Fibroblast of pulmonary artery (primary cell): ENCODE data around the gene FGF2.
"Not testable (repeated sequence)": the region's sequence is repeated elsewhere in the genome, so short reads cannot be mapped to it uniquely, and the experiment has no call there.

Experiments used
- DNase-seq: peaks from one replicate; pipeline ENCODE4 v3.0.0-alpha.2; 2010; ENCODE audit warnings: low read depth
- H3K4me3 ChIP-seq: replicated peaks from 2 replicates; pipeline ENCODE4 v1.5.1; 2011; ENCODE audit warnings: low read depth, mild to moderate bottlenecking, control low read depth, low read length, moderate library complexity
- CTCF ChIP-seq: IDR thresholded peaks from 2 replicates; pipeline ENCODE4 v1.5.1; 2011; ENCODE audit warnings: mild to moderate bottlenecking, control low read depth, low read length, inconsistent platforms; ENCODE audit errors: missing control alignments

FGF2 gene

GRCh38 chr4:122921971-122922876 lies 95.6 kb downstream of the FGF2 start, which contains the start of gene NUDT6:
Gene NUDT6 (minus strand): TSS chr4:122922597. CDS start chr4:122922572, 25 bp downstream.
- peak within 1 kb of the TSS; percentile 91 for H3K4me3 ChIP-seq
- peak; percentile 75 for DNase-seq
- TF ChIP-seq CTCF = no peak

- DNase-seq = peak; percentile 88
- TF ChIP-seq CTCF = no peak
- peak overlapping the region; percentile 91 for H3K4me3 ChIP-seq
Measured at GRCh38 chr4:122922877-122923511, 96.4 kb downstream of the FGF2 start.

GRCh38 chr4:122928930-122929329 lies 102.3 kb downstream of the FGF2 start:
- no peak for TF ChIP-seq CTCF
- H3K4me3 ChIP-seq = no peak overlapping the region
- DNase-seq = no peak

GRCh38 chr4:122930862-122931261 lies 104.2 kb downstream of the FGF2 start:
- peak; percentile 56 for DNase-seq
- H3K4me3 ChIP-seq = no peak overlapping the region
- TF ChIP-seq CTCF = peak; percentile 31

GRCh38 chr4:122932763-122933162 lies 106.1 kb downstream of the FGF2 start:
- no peak for TF ChIP-seq CTCF
- DNase-seq = no peak
- no peak overlapping the region for H3K4me3 ChIP-seq

GRCh38 chr4:122945136-122945535 lies 118.5 kb downstream of the FGF2 start:
- not testable (repeated sequence) for DNase-seq, H3K4me3 ChIP-seq

- DNase-seq = no peak
- H3K4me3 ChIP-seq = no peak overlapping the region
- TF ChIP-seq CTCF = no peak
Measured at GRCh38 chr4:122946142-122946541, 119.5 kb downstream of the FGF2 start.
